NCI-H2107 treated with DMSO at 0.1 percent for 48 hours (cell line): ENCODE results near the gene CAPN9.
A peak's percentile ranks its signal among the peaks of the same experiment; 100 is the strongest.
"Not testable (repeated sequence)": the region's sequence is repeated elsewhere in the genome, so short reads cannot be mapped to it uniquely, and the experiment has no call there.

Experiments
- DNase-seq: peaks from one replicate; lab custom pipeline; 2025; ENCODE audit not compliant: unreplicated experiment; lab: John Stamatoyannopoulos, UW

Gene CAPN9

GRCh38 chr1:230709619-230710542, 37.3 kb upstream of the CAPN9 start:
- DNase-seq = no peak

GRCh38 chr1:230710543-230710904, 36.7 kb upstream of the CAPN9 start:
- DNase-seq = no peak

GRCh38 chr1:230711245-230711644, 35.9 kb upstream of the CAPN9 start:
- DNase-seq = no peak

- DNase-seq = no peak
Observed at GRCh38 chr1:230712470-230712942, 34.7 kb upstream of the CAPN9 start.

GRCh38 chr1:230713138-230713537, 34.0 kb upstream of the CAPN9 start:
- DNase-seq = no peak

GRCh38 chr1:230713547-230713914, 33.7 kb upstream of the CAPN9 start:
- no peak for DNase-seq

GRCh38 chr1:230713915-230714764, 33.0 kb upstream of the CAPN9 start, which contains the start of gene AGT:
Gene AGT (minus strand): TSS chr1:230714122. CDS start chr1:230710823, 3,299 bp downstream.
- peak; percentile 29 for DNase-seq

GRCh38 chr1:230715510-230715909, 31.7 kb upstream of the CAPN9 start:
- DNase-seq = no peak

- not testable (repeated sequence) for DNase-seq
Observed at GRCh38 chr1:230716453-230716852, 30.7 kb upstream of the CAPN9 start.

- DNase-seq = no peak
Observed at GRCh38 chr1:230717251-230717650, 29.9 kb upstream of the CAPN9 start.

GRCh38 chr1:230721849-230722522, 25.2 kb upstream of the CAPN9 start:
- not testable (repeated sequence) for DNase-seq

- DNase-seq = no peak
Observed at GRCh38 chr1:230725256-230726012, 21.8 kb upstream of the CAPN9 start.

GRCh38 chr1:230728710-230729392, 18.3 kb upstream of the CAPN9 start:
- no peak for DNase-seq

- no peak for DNase-seq
Observed at GRCh38 chr1:230730977-230731376, 16.2 kb upstream of the CAPN9 start.

- DNase-seq = no peak
Observed at GRCh38 chr1:230735447-230735846, 11.7 kb upstream of the CAPN9 start.

GRCh38 chr1:230737622-230738262, 9.4 kb upstream of the CAPN9 start:
- DNase-seq = no peak

- no peak for DNase-seq
Observed at GRCh38 chr1:230739564-230740290, 7.5 kb upstream of the CAPN9 start.

GRCh38 chr1:230743899-230744298, 3.3 kb upstream of the CAPN9 start:
- DNase-seq = no peak

GRCh38 chr1:230744382-230744781, 2.8 kb upstream of the CAPN9 start:
- DNase-seq = no peak
